Rectal smooth muscle tissue (tissue), 1 donor: ENCODE results near the gene ASPG.

ENCODE experiments used
- H3K27ac ChIP-seq: one replicate; pipeline ENCODE4 v1.7.0; 2013; ENCODE audit warnings: low read depth, low read length, inconsistent platforms
- H3K27me3 ChIP-seq: one replicate; pipeline ENCODE4 v1.7.0; 2013; ENCODE audit warnings: low read length; ENCODE audit not compliant: control insufficient read depth, insufficient read depth
- H3K36me3 ChIP-seq: one replicate; pipeline ENCODE4 v1.7.0; 2013; ENCODE audit warnings: low read length; ENCODE audit not compliant: control insufficient read depth, insufficient read depth
- H3K4me1 ChIP-seq: one replicate; pipeline ENCODE4 v1.7.0; 2013; ENCODE audit warnings: low read length; ENCODE audit not compliant: control insufficient read depth, insufficient read depth
- H3K4me3 ChIP-seq: one replicate; pipeline ENCODE4 v1.7.0; 2013; ENCODE audit warnings: low read length
- H3K9ac ChIP-seq: one replicate; pipeline ENCODE4 v1.7.0; 2013; ENCODE audit warnings: low read length

The ASPG gene

GRCh38 chr14:104113631-104114420, 28.3 kb downstream of the ASPG start:
- no peak overlapping the region for H3K4me3 ChIP-seq
- no peaks in the 10 kb centered on the region for H3K36me3 ChIP-seq
- H3K27me3 ChIP-seq, result peaks cover 13% of the 10 kb centered on the region
- H3K9ac ChIP-seq, result no peak overlapping the region
- no peaks in the 10 kb centered on the region for H3K4me1 ChIP-seq
- H3K27ac ChIP-seq, result no peak overlapping the region

- Histone ChIP-seq H3K9ac (no peak overlapping the region), H3K4me1 (no peaks in the 10 kb centered on the region), H3K27me3 (peaks cover 16% of the 10 kb centered on the region), H3K27ac (no peak overlapping the region), H3K4me3 (no peak overlapping the region), H3K36me3 (no peaks in the 10 kb centered on the region)
Observed at GRCh38 chr14:104114421-104115130, 29.1 kb downstream of the ASPG start.

GRCh38 chr14:104115131-104115600, 29.7 kb downstream of the ASPG start:
- peaks cover 18% of the 10 kb centered on the region for H3K27me3 ChIP-seq

GRCh38 chr14:104115691-104116287, 30.3 kb downstream of the ASPG start:
- Histone ChIP-seq H3K36me3 (no peaks in the 10 kb centered on the region), H3K27ac (no peak overlapping the region), H3K27me3 (peaks cover 18% of the 10 kb centered on the region), H3K9ac (no peak overlapping the region), H3K4me1 (no peaks in the 10 kb centered on the region), H3K4me3 (peak overlapping the region; percentile 54)

More at GRCh38 chr14:104115131-104115600, 29.7 kb downstream of the ASPG start:
- no peak overlapping the region for H3K9ac ChIP-seq
- no peak overlapping the region for H3K4me3 ChIP-seq
- H3K27ac ChIP-seq, result no peak overlapping the region
- H3K4me1 ChIP-seq, result no peaks in the 10 kb centered on the region
- no peaks in the 10 kb centered on the region for H3K36me3 ChIP-seq

- peak overlapping the region; percentile 56 for H3K9ac ChIP-seq
- H3K27me3 ChIP-seq, result peaks cover 18% of the 10 kb centered on the region
- no peaks in the 10 kb centered on the region for H3K4me1 ChIP-seq
- no peaks in the 10 kb centered on the region for H3K36me3 ChIP-seq
- H3K4me3 ChIP-seq, result peak overlapping the region; percentile 54
- no peak overlapping the region for H3K27ac ChIP-seq
Observed at GRCh38 chr14:104116288-104116755, 30.8 kb downstream of the ASPG start.

- peak overlapping the region; percentile 54 for H3K4me3 ChIP-seq
- H3K4me1 ChIP-seq, result no peaks in the 10 kb centered on the region
- H3K9ac ChIP-seq, result peak overlapping the region; percentile 56
- H3K36me3 ChIP-seq, result no peaks in the 10 kb centered on the region
- peaks cover 18% of the 10 kb centered on the region for H3K27me3 ChIP-seq
- no peak overlapping the region for H3K27ac ChIP-seq
Observed at GRCh38 chr14:104116756-104117340, 31.3 kb downstream of the ASPG start.

- Histone ChIP-seq H3K27me3 (peaks cover 18% of the 10 kb centered on the region), H3K36me3 (no peaks in the 10 kb centered on the region), H3K27ac (no peak overlapping the region), H3K4me1 (no peaks in the 10 kb centered on the region), H3K4me3 (peak overlapping the region; percentile 36), H3K9ac (no peak overlapping the region)
Observed at GRCh38 chr14:104117341-104118005, 32.0 kb downstream of the ASPG start.

GRCh38 chr14:104118006-104118844, 32.7 kb downstream of the ASPG start:
- no peak overlapping the region for H3K4me3 ChIP-seq
- no peaks in the 10 kb centered on the region for H3K36me3 ChIP-seq
- H3K4me1 ChIP-seq, result no peaks in the 10 kb centered on the region
- peaks cover 18% of the 10 kb centered on the region for H3K27me3 ChIP-seq
- H3K27ac ChIP-seq, result no peak overlapping the region
- H3K9ac ChIP-seq, result no peak overlapping the region

- Histone ChIP-seq H3K4me3 (no peak overlapping the region), H3K27ac (no peak overlapping the region), H3K27me3 (peaks cover 18% of the 10 kb centered on the region)
Observed at GRCh38 chr14:104119119-104119487, 33.6 kb downstream of the ASPG start.

GRCh38 chr14:104119488-104120251, 34.2 kb downstream of the ASPG start:
- Histone ChIP-seq H3K4me3 (no peak overlapping the region), H3K27me3 (peaks cover 18% of the 10 kb centered on the region), H3K36me3 (no peaks in the 10 kb centered on the region), H3K9ac (no peak overlapping the region), H3K4me1 (no peaks in the 10 kb centered on the region), H3K27ac (no peak overlapping the region)

More at GRCh38 chr14:104119119-104119487, 33.6 kb downstream of the ASPG start:
- Histone ChIP-seq H3K4me1 (no peaks in the 10 kb centered on the region), H3K36me3 (no peaks in the 10 kb centered on the region), H3K9ac (no peak overlapping the region)
